HCT116 (cell line): Measurements from ENCODE around the gene PISD. TPM values are rescaled to one million over a fixed set of nuclear protein-coding genes. Genes with fewer than 3 reads are reported as not detected.

Experiments used
- ATAC-seq: fragments of 200-7000 bp; cut with Tn5 transposase; 2 replicates; pipeline ENCODE4 v1.9.1; 2020; ENCODE audit warnings: mild to moderate bottlenecking, moderate library complexity
- BruUV-seq: library from RNA; stranded (reverse); fragments of 400-500 nt; replicated peaks from 2 replicates; lab custom pipeline; 2021; lab: Mats Ljungman, UMichigan
- CTCF ChIA-PET: fragments of 300-600 bp; sonication (Branson Sonifier 250); formaldehyde crosslinking; loops from one replicate; lab custom pipeline; 2021; ENCODE audit warnings: antibody characterized with exemption; lab: Charles Lee
- POLR2A ChIA-PET: fragments of 300-600, 350-600 bp; sonication (Branson Sonifier 250); formaldehyde crosslinking; loops from one replicate; lab custom pipeline; 2021; ENCODE audit warnings: antibody characterized with exemption; lab: Charles Lee
- RAD21 ChIA-PET, 2 experiments: fragments of 300-600 bp; sonication (Branson Sonifier 250); formaldehyde crosslinking; loops; one replicate each; lab custom pipeline; 2023; ENCODE audit warnings: low total read pairs in 2 of 2; ENCODE audit not compliant: uncharacterized antibody in 2 of 2, unreplicated experiment in 2 of 2, low non-redundant PET in 1 of 2; lab: Charles Lee
- DNase-seq: peaks from one replicate; pipeline ENCODE4 v3.0.0-alpha.2; 2010; ENCODE audit warnings: low read depth, low spot score
- H2AFZ ChIP-seq: fragments of 200-600 bp; shearing (Covaris generic), sonication (generic); 2 replicates; pipeline ENCODE4 v1.6.1; 2017; ENCODE audit warnings: low read depth, mixed run types, mixed read lengths, antibody characterized with exemption, low read length; ENCODE audit not compliant: poor library complexity, severe bottlenecking
- H3K27ac ChIP-seq: 2 replicates; pipeline ENCODE4 v1.5.1; 2012; ENCODE audit warnings: low read depth, low read length
- H3K27me3 ChIP-seq: fragments of 200-600 bp; sonication (generic); 2 replicates; pipeline ENCODE4 v1.6.1; 2016; ENCODE audit warnings: mixed run types, low read length, mixed read lengths; ENCODE audit not compliant: insufficient read depth
- H3K36me3 ChIP-seq, 2 experiments: fragments of 200-500 bp in 1 of 2; fragments of 200-600 bp in 1 of 2; sonication (Bioruptor generic) in 1 of 2; sonication (generic) in 1 of 2; 2 replicates each; pipeline versions ENCODE4 v1.5.1 to v1.6.1; 2014 to 2016; ENCODE audit warnings: low read length in 2 of 2, inconsistent platforms in 1 of 2, mixed read lengths in 1 of 2, mixed run types in 1 of 2; ENCODE audit not compliant: insufficient read depth in 2 of 2, control insufficient read depth in 1 of 2
- H3K4me1 ChIP-seq, 2 experiments: fragments of 200-600 bp in 1 of 2; sonication (generic) in 1 of 2; 2 replicates each; pipeline versions ENCODE4 v1.5.1 to v1.6.1; 2012 to 2017; ENCODE audit warnings: low read length in 2 of 2, inconsistent platforms in 1 of 2, mild to moderate bottlenecking in 1 of 2, mixed read lengths in 1 of 2, mixed run types in 1 of 2, moderate library complexity in 1 of 2; ENCODE audit not compliant: insufficient read depth in 2 of 2, control insufficient read depth in 1 of 2
- H3K4me2 ChIP-seq: fragments of 200-600 bp; sonication (generic); 2 replicates; pipeline ENCODE4 v1.6.1; 2017; ENCODE audit warnings: mixed run types, low read length, mixed read lengths
- H3K4me3 ChIP-seq, 2 experiments: fragments of 200-600 bp in 1 of 2; sonication (generic) in 1 of 2; replicated peaks in 1 of 2; 2 replicates each; pipeline ENCODE4 v1.5.1; 2011 to 2016; ENCODE audit warnings: low read length in 2 of 2, control low read depth in 1 of 2, low read depth in 1 of 2, mild to moderate bottlenecking in 1 of 2, mixed read lengths in 1 of 2, mixed run types in 1 of 2
- H3K79me2 ChIP-seq: fragments of 200-600 bp; sonication (generic); 2 replicates; pipeline ENCODE4 v1.6.1; 2017; ENCODE audit warnings: mild to moderate bottlenecking, mixed run types, low read length, moderate library complexity, mixed read lengths; ENCODE audit not compliant: insufficient read depth
- H3K9ac ChIP-seq: fragments of 200-600 bp; sonication (generic); 2 replicates; pipeline ENCODE4 v1.6.1; 2016; ENCODE audit warnings: low read length, mixed read lengths
- H3K9me2 ChIP-seq: fragments of 200-600 bp; sonication (generic), shearing (Covaris generic); 2 replicates; pipeline ENCODE4 v1.6.1; 2017; ENCODE audit warnings: mixed run types, mild to moderate bottlenecking, moderate library complexity; ENCODE audit not compliant: insufficient read depth
- H3K9me3 ChIP-seq, 2 experiments: fragments of 200-500 bp in 1 of 2; fragments of 200-600 bp in 1 of 2; sonication (Bioruptor generic) in 1 of 2; sonication (generic) in 1 of 2; 2 replicates each; pipeline ENCODE4 v1.6.1; 2014 to 2017; ENCODE audit warnings: low read length in 2 of 2, mixed read lengths in 2 of 2, inconsistent platforms in 1 of 2, low read depth in 1 of 2, mild to moderate bottlenecking in 1 of 2, mixed run types in 1 of 2, moderate library complexity in 1 of 2; ENCODE audit not compliant: control insufficient read depth in 1 of 2, insufficient read depth in 1 of 2
- H4K20me1 ChIP-seq: fragments of 200-600 bp; sonication (generic), shearing (Covaris generic); 2 replicates; pipeline ENCODE4 v1.6.1; 2017; ENCODE audit warnings: mixed run types, mild to moderate bottlenecking, moderate library complexity; ENCODE audit not compliant: insufficient read depth
- FOSL1 ChIP-seq: IDR thresholded peaks from 2 replicates; pipeline ENCODE4 v1.6.1; 2012; ENCODE audit warnings: low read depth
- RAD21 ChIP-seq: IDR thresholded peaks from 2 replicates; pipeline ENCODE4 v1.6.1; 2012; ENCODE audit warnings: low read depth, mild to moderate bottlenecking
- SIN3A ChIP-seq: IDR thresholded peaks from 2 replicates; pipeline ENCODE4 v1.6.1; 2012; ENCODE audit warnings: low read depth
- SRF ChIP-seq: IDR thresholded peaks from 2 replicates; pipeline ENCODE4 v1.6.1; 2012; ENCODE audit warnings: low read depth
- intact Hi-C: fragments of 100-400 bp; cut with micrococcal nuclease; formaldehyde crosslinking; loops from 2 replicates; pipeline ENCODE4 v1.10.0; 2022
- total RNA-seq: library from RNA; stranded (reverse); gene quantifications from one replicate; pipeline ENCODE4 v1.2.1, GENCODE V29; 2021; ENCODE audit not compliant: unreplicated experiment
- TF ChIP-seq, protein P1 (sequence below): IDR thresholded peaks from 2 replicates; pipeline ENCODE4 v1.6.1; 2012

PISD gene
- total RNA-seq, 1 experiment from 2014 or later: 47.1 TPM

DNA sequence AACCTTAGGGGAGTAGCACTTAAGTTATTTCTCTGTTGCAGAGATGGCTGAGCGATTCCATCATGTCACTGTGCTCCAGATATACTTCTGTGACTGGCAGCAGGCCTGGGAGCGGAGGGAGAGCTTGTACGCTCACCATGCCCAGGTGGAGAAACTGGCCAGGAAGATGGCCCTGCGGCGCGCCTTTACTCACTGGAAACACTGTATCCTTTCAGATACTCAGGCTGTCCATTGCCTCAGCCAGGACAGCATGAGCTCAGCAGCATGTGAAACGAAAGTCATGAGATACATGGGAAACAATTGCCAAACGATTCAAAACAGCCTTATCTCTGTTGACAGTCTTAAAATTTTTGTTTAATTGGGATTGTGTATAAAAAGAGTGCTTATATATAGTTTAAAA is 86.8 kb downstream of the PISD start:
- CTCF ChIA-PET: no interaction called here
- ATAC-seq: no peak
- Histone ChIP-seq H3K27ac (no peak overlapping the region), H3K79me2 (no peaks in the 10 kb centered on the region), H3K36me3 (peaks cover 7 to 9% of the 10 kb centered on the region in 2 experiments), H3K4me3 (no peak overlapping the region), H3K9me3 (no peaks in the 10 kb centered on the region), H3K27me3 (no peaks in the 10 kb centered on the region), H3K9me2 (no peaks in the 10 kb centered on the region), H4K20me1 (no peaks in the 10 kb centered on the region), H3K4me2 (no peak overlapping the region), H3K4me1 (no peaks in the 10 kb centered on the region), H2AFZ (no peak overlapping the region), H3K9ac (no peak overlapping the region)
- RAD21 ChIA-PET: no interaction called here
- DNase-seq: no peak
- POLR2A ChIA-PET: no interaction called here
- intact Hi-C loops: no loop called here
- TF ChIP-seq SRF: no peak
- TF ChIP-seq RAD21: no peak
- TF ChIP-seq, protein P1, sequence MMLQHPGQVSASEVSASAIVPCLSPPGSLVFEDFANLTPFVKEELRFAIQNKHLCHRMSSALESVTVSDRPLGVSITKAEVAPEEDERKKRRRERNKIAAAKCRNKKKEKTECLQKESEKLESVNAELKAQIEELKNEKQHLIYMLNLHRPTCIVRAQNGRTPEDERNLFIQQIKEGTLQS: no peak
- no TSS peak for BruUV-seq

DNA sequence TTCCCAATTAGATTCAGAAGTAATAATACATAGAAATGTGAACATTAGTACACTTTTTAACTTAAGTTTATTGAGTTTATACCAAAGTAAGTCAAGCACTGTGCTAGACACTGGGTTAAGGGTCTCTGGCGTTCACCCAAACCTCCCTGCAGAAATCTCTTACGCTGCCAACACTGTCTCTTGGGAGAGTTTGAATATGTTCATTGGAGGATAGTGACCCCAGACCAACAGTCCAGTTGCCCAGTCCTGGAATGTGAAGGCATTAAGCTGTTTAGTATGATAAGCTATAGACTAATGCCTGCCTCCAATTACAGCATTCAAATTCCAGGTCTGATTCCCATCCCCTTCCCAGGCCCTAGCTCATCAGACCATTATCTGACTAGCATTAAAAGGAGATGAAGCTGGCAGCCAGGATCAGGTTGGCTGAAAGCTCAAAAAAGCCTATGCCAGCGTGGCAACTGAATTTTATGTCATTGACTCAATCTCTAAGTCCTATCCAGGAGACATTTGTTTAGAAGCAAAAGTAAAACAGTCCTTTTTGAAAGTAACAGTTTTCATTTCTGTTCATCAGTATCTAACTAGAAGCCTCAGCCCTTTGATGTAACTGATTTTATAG is 87.9 kb downstream of the PISD start:
- H3K27me3 ChIP-seq: no peaks in the 10 kb centered on the region
- ChIA-PET POLR2A (no interaction called here), CTCF (no interaction called here), RAD21 (no interaction called here)
- no peaks in the 10 kb centered on the region for H3K9me3 ChIP-seq
- no peaks in the 10 kb centered on the region for H3K79me2 ChIP-seq
- no peaks in the 10 kb centered on the region for H3K9me2 ChIP-seq
- H3K27ac ChIP-seq: no peak overlapping the region
- no peaks in the 10 kb centered on the region for H4K20me1 ChIP-seq
- no peak overlapping the region for H3K4me2 ChIP-seq
- DNase-seq: no peak
- no peak overlapping the region for H3K4me3 ChIP-seq
- no peaks in the 10 kb centered on the region for H3K4me1 ChIP-seq
- H3K9ac ChIP-seq: no peak overlapping the region
- BruUV-seq: no TSS peak
- H2AFZ ChIP-seq: no peak overlapping the region
- ATAC-seq: no peak
- intact Hi-C loops: no loop called here
- peaks cover 7 to 9% of the 10 kb centered on the region in 2 experiments for H3K36me3 ChIP-seq
- no peak for TF ChIP-seq FOSL1
- TF ChIP-seq SIN3A: no peak
- no peak for TF ChIP-seq SRF
